GM21381 (cell line): Measurements from ENCODE around the gene TCF4.

ENCODE experiments used
- ATAC-seq: cut with Tn5 transposase; IDR thresholded peaks from one replicate; pipeline ENCODE4 v1.9.1; 2021; ENCODE audit warnings: mild to moderate bottlenecking, moderate library complexity; ENCODE audit not compliant: unreplicated experiment

TCF4 gene

GRCh38 chr18:55361492-55362250 lies 226.3 kb downstream of the TCF4 start:
- ATAC-seq: no peak

GRCh38 chr18:55360061-55360460 lies 227.9 kb downstream of the TCF4 start:
- ATAC-seq: no peak

- ATAC-seq: no peak
Measured at GRCh38 chr18:55356815-55357214, 231.2 kb downstream of the TCF4 start.

GRCh38 chr18:55355223-55355622 lies 232.8 kb downstream of the TCF4 start:
- ATAC-seq: no peak

- no peak for ATAC-seq
Measured at GRCh38 chr18:55354795-55355194, 233.2 kb downstream of the TCF4 start.

- no peak for ATAC-seq
Measured at GRCh38 chr18:55353806-55354205, 234.2 kb downstream of the TCF4 start.

GRCh38 chr18:55353391-55353790 lies 234.6 kb downstream of the TCF4 start:
- no peak for ATAC-seq

- ATAC-seq: no peak
Measured at GRCh38 chr18:55351980-55352714, 235.8 kb downstream of the TCF4 start.

GRCh38 chr18:55351241-55351691 lies 236.7 kb downstream of the TCF4 start:
- no peak for ATAC-seq

GRCh38 chr18:55349685-55350084 lies 238.3 kb downstream of the TCF4 start:
- ATAC-seq: no peak

- no peak for ATAC-seq
Measured at GRCh38 chr18:55346961-55347740, 240.8 kb downstream of the TCF4 start.

- ATAC-seq: no peak
Measured at GRCh38 chr18:55346387-55346786, 241.6 kb downstream of the TCF4 start.

- ATAC-seq: no peak
Measured at GRCh38 chr18:55345103-55345950, 242.7 kb downstream of the TCF4 start.

- ATAC-seq: no peak
Measured at GRCh38 chr18:55343396-55344073, 244.5 kb downstream of the TCF4 start.

- ATAC-seq: no peak
Measured at GRCh38 chr18:55340998-55341397, 247.0 kb downstream of the TCF4 start.

- ATAC-seq: no peak
Measured at GRCh38 chr18:55339990-55340389, 248.0 kb downstream of the TCF4 start.

- no peak for ATAC-seq
Measured at GRCh38 chr18:55338978-55339650, 248.9 kb downstream of the TCF4 start.

GRCh38 chr18:55337908-55338521 lies 250.0 kb downstream of the TCF4 start:
- no peak for ATAC-seq

GRCh38 chr18:55337138-55337537 lies 250.9 kb downstream of the TCF4 start:
- ATAC-seq: no peak
